Metanephros (tissue), 1 donor: Measurements from ENCODE around the gene KCNA2. TPM values are rescaled to one million over a fixed set of nuclear protein-coding genes. Genes with fewer than 3 reads are reported as not detected.

Source experiments
- total RNA-seq: library from RNA; depleted of rRNA; stranded (reverse); fragments of >200 nt; gene quantifications from one replicate; pipeline ENCODE4 v1.2.3, GENCODE V29; 2014

Gene KCNA2
- total RNA-seq, result 0.35 TPM

GRCh38 chr1:110605901-110606656 lies at the start of gene KCNA2:
Gene KCNA2, minus strand, starts transcription at chr1:110606358. Its CDS starts 1,576 bp downstream, at chr1:110604782.

Other genes starting within 250 kb of the KCNA2 start
- gene SLC16A4, start 215.3 kb downstream of the KCNA2 start, total RNA-seq, result 40.9 TPM
- gene LAMTOR5, start 198.7 kb downstream of the KCNA2 start, total RNA-seq, result 68.5 TPM
- not detected for gene PROK1, start 155.2 kb downstream of the KCNA2 start, total RNA-seq
- gene KCNA10, start 87.2 kb downstream of the KCNA2 start, total RNA-seq, result not detected
- gene KCNA3, start 68.6 kb upstream of the KCNA2 start, total RNA-seq, result 1.8 TPM